Progenitor cell of endocrine pancreas (in vitro differentiated cells): Measurements from ENCODE around the gene TNNC2. TPM values are rescaled to one million over a fixed set of nuclear protein-coding genes. Genes with fewer than 3 reads are reported as not detected.

Experiments
- DNase-seq: peaks from one replicate; pipeline ENCODE4 v3.0.0; 2021; ENCODE audit warnings: low spot score; ENCODE audit not compliant: unreplicated experiment
- H3K27ac Mint-ChIP-seq: 2 replicates; pipeline ENCODE4 v1.8.0; 2021; ENCODE audit warnings: mild to moderate bottlenecking, moderate library complexity, mixed read lengths
- H3K27me3 Mint-ChIP-seq: 2 replicates; pipeline ENCODE4 v1.8.0; 2021; ENCODE audit warnings: mixed read lengths
- H3K36me3 Mint-ChIP-seq: 2 replicates; pipeline ENCODE4 v1.8.0; 2022; ENCODE audit warnings: mixed read lengths; ENCODE audit not compliant: insufficient read depth
- H3K4me1 Mint-ChIP-seq: 2 replicates; pipeline ENCODE4 v1.8.0; 2021; ENCODE audit warnings: low read depth, mixed read lengths
- H3K4me3 Mint-ChIP-seq: 2 replicates; pipeline ENCODE4 v1.8.0; 2021; ENCODE audit warnings: low read depth, mild to moderate bottlenecking, moderate library complexity, mixed read lengths
- H3K9me3 Mint-ChIP-seq: 2 replicates; pipeline ENCODE4 v1.8.0; 2021; ENCODE audit warnings: low read depth, mixed read lengths
- total RNA-seq: library from RNA; stranded (reverse); gene quantifications from 2 replicates; pipeline ENCODE4 v1.2.1, GENCODE V29; 2021
- TF ChIP-seq, protein P1 (sequence below): fragments of 200-600 bp; sonication (generic); IDR thresholded peaks from one replicate; pipeline ENCODE4 v1.5.0; 2021; ENCODE audit warnings: antibody characterized with exemption, mild to moderate bottlenecking; ENCODE audit not compliant: unreplicated experiment

Gene TNNC2
- total RNA-seq, 1 donor from 2014 or later, result not detected

- Mint-ChIP-seq H3K4me1 (peaks cover 12% of the 10 kb centered on the region), H3K27me3 (no peaks in the 10 kb centered on the region), H3K27ac (no peak overlapping the region), H3K36me3 (no peaks in the 10 kb centered on the region), H3K9me3 (no peaks in the 10 kb centered on the region), H3K4me3 (no peak overlapping the region)
- TF ChIP-seq, protein P1, sequence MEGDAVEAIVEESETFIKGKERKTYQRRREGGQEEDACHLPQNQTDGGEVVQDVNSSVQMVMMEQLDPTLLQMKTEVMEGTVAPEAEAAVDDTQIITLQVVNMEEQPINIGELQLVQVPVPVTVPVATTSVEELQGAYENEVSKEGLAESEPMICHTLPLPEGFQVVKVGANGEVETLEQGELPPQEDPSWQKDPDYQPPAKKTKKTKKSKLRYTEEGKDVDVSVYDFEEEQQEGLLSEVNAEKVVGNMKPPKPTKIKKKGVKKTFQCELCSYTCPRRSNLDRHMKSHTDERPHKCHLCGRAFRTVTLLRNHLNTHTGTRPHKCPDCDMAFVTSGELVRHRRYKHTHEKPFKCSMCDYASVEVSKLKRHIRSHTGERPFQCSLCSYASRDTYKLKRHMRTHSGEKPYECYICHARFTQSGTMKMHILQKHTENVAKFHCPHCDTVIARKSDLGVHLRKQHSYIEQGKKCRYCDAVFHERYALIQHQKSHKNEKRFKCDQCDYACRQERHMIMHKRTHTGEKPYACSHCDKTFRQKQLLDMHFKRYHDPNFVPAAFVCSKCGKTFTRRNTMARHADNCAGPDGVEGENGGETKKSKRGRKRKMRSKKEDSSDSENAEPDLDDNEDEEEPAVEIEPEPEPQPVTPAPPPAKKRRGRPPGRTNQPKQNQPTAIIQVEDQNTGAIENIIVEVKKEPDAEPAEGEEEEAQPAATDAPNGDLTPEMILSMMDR, result no peak
- DNase-seq, result no peak
Observed at GRCh38 chr20:45779011-45779915, 47.8 kb downstream of the TNNC2 start.

GRCh38 chr20:45776931-45777330, 50.2 kb downstream of the TNNC2 start:
- no peaks in the 10 kb centered on the region for H3K36me3 Mint-ChIP-seq
- no peak overlapping the region for H3K4me3 Mint-ChIP-seq
- H3K9me3 Mint-ChIP-seq, result no peaks in the 10 kb centered on the region
- TF ChIP-seq, protein P1, result no peak
- no peak for DNase-seq
- H3K27me3 Mint-ChIP-seq, result no peaks in the 10 kb centered on the region
- no peak overlapping the region for H3K27ac Mint-ChIP-seq
- H3K4me1 Mint-ChIP-seq, result peaks cover 12% of the 10 kb centered on the region

DNA sequence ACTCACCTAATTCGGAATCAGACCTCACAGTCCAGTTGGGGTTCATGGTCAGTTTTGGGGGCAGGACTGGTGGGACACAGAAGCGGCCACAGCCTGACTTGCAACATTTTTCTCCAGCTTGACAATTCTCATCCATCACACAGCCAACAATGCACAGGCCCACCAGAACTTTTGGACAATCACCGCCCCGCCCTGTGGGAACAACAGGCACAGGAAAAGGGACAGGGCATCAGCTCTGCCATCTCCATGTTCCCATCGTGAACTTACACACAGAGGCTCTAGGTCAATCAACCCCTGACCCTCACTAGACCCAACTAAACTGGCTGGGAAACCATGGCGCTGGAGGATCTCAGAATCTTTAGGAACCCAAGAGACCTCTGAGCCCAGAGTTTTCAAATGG, 51.7 kb downstream of the TNNC2 start:
- Mint-ChIP-seq H3K27me3 (no peaks in the 10 kb centered on the region), H3K4me1 (peaks cover 18% of the 10 kb centered on the region), H3K9me3 (no peaks in the 10 kb centered on the region), H3K4me3 (no peak overlapping the region), H3K27ac (no peak overlapping the region), H3K36me3 (no peaks in the 10 kb centered on the region)
- TF ChIP-seq, protein P1, result no peak
- no peak for DNase-seq

DNA sequence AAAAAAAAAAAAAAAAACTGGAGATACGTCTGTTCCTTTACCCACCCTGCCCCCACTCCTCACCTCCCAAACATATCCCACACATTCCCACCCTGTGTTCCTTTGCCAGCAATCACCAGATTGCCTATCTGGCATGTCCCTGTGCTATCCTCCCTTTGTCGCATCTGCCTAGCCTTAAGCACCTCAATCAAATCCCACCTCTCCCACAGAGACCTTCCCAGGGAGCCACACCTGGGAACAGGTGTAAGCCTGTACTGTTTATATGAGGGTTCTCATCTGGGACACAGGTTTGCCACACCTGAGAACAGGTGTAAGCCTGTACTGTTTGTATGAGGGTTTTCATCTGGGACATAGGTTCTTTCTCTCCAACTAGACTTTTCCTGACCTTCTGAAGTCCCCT, 52.2 kb downstream of the TNNC2 start:
- H3K9me3 Mint-ChIP-seq, result no peaks in the 10 kb centered on the region
- H3K4me3 Mint-ChIP-seq, result no peak overlapping the region
- DNase-seq, result no peak
- H3K27me3 Mint-ChIP-seq, result no peaks in the 10 kb centered on the region
- TF ChIP-seq, protein P1, result no peak
- peaks cover 18% of the 10 kb centered on the region for H3K4me1 Mint-ChIP-seq
- no peaks in the 10 kb centered on the region for H3K36me3 Mint-ChIP-seq
- no peak overlapping the region for H3K27ac Mint-ChIP-seq

Other genes with a start within 250 kb of the TNNC2 start
- not detected in 2 replicates for gene WFDC8, start 248.0 kb downstream of the TNNC2 start, total RNA-seq
- gene WFDC10A, start 197.6 kb downstream of the TNNC2 start, total RNA-seq, result not detected in 2 replicates
- not detected in 2 replicates for gene WFDC9, start 196.0 kb downstream of the TNNC2 start, total RNA-seq
- not detected in 2 replicates for gene WFDC11, start 157.1 kb downstream of the TNNC2 start, total RNA-seq
- not detected in 2 replicates for gene WFDC13, start 125.3 kb downstream of the TNNC2 start, total RNA-seq
- gene WFDC10B, start 122.3 kb downstream of the TNNC2 start, total RNA-seq, result not detected in 2 replicates
- not detected in 2 replicates for gene SPINT4, start 105.0 kb downstream of the TNNC2 start, total RNA-seq
- gene WFDC3, start 35.4 kb downstream of the TNNC2 start, total RNA-seq, result 0.62 and 0.84 TPM in 2 replicates
- 29.3 and 33.4 TPM in 2 replicates for gene DNTTIP1, start 35.4 kb downstream of the TNNC2 start, total RNA-seq
- 63.9 and 69.0 TPM in 2 replicates for gene UBE2C, start 14.7 kb downstream of the TNNC2 start, total RNA-seq
- gene SNX21, start 6.5 kb upstream of the TNNC2 start, total RNA-seq, result 12.2 and 13.1 TPM in 2 replicates
- gene ACOT8, start 30.1 kb upstream of the TNNC2 start, total RNA-seq, result 23.0 and 23.2 TPM in 2 replicates
- gene ZSWIM3, start 30.3 kb upstream of the TNNC2 start, total RNA-seq, result 7.6 and 7.9 TPM in 2 replicates
- 13.3 and 15.1 TPM in 2 replicates for gene ZSWIM1, start 53.9 kb upstream of the TNNC2 start, total RNA-seq
- 3.6 and 4.2 TPM in 2 replicates for gene SPATA25, start 60.3 kb upstream of the TNNC2 start, total RNA-seq
- 6.3 and 8.4 TPM in 2 replicates for gene NEURL2, start 63.9 kb upstream of the TNNC2 start, total RNA-seq
- 91.3 and 92.1 TPM in 2 replicates for gene CTSA, start 64.0 kb upstream of the TNNC2 start, total RNA-seq
- gene PLTP, start 84.8 kb upstream of the TNNC2 start, total RNA-seq, result 28.6 and 29.6 TPM in 2 replicates
- gene PCIF1, start 107.4 kb upstream of the TNNC2 start, total RNA-seq, result 37.8 and 38.2 TPM in 2 replicates
- 27.4 and 28.5 TPM in 2 replicates for gene ZNF335, start 144.9 kb upstream of the TNNC2 start, total RNA-seq
- gene MMP9, start 181.6 kb upstream of the TNNC2 start, total RNA-seq, result not detected in 2 replicates
- gene SLC12A5, start 201.9 kb upstream of the TNNC2 start, total RNA-seq, result 8.5 and 8.8 TPM in 2 replicates